HepG2 (cell line): ENCODE data around the gene SLC4A11. TPM values are rescaled to one million over a fixed set of nuclear protein-coding genes. Genes with fewer than 3 reads are reported as not detected.

Experiments used
- AHR ChIP-seq: IDR thresholded peaks from 2 replicates; pipeline ENCODE4 v1.6.1; 2018; ENCODE audit warnings: missing genetic modification reagents, missing compliant biosample characterization
- ATF6 ChIP-seq: sonication (generic); formaldehyde crosslinking; conservative IDR thresholded peaks from 2 replicates; pipeline ENCODE4 v1.4.0; 2020; ENCODE audit warnings: missing genetic modification reagents
- EED ChIP-seq: sonication (generic); formaldehyde crosslinking; IDR thresholded peaks from 2 replicates; pipeline ENCODE4 v1.5.0; 2020; ENCODE audit warnings: mild to moderate bottlenecking, missing genetic modification reagents
- IRF9 ChIP-seq: sonication (generic); formaldehyde crosslinking; IDR thresholded peaks from 2 replicates; pipeline ENCODE4 v1.8.0; 2022; ENCODE audit warnings: missing genetic modification reagents, mild to moderate bottlenecking, borderline replicate concordance
- MXD4 ChIP-seq: IDR thresholded peaks from 2 replicates; pipeline ENCODE4 v1.6.1; 2016; ENCODE audit warnings: mild to moderate bottlenecking, missing biosample characterization, missing genetic modification reagents
- PATZ1 ChIP-seq: sonication (generic); formaldehyde crosslinking; IDR thresholded peaks from 2 replicates; pipeline ENCODE4 v1.4.0; 2020; ENCODE audit warnings: missing genetic modification reagents
- SNAI1 ChIP-seq: sonication (generic); formaldehyde crosslinking; IDR thresholded peaks from 2 replicates; pipeline ENCODE4 v1.5.0; 2020; ENCODE audit warnings: mild to moderate bottlenecking, missing genetic modification reagents, borderline replicate concordance
- SP5 ChIP-seq: IDR thresholded peaks from 2 replicates; pipeline ENCODE4 v1.6.1; 2016; ENCODE audit warnings: low read depth, borderline replicate concordance
- SRSF1 ChIP-seq: fragments of 200-400 bp; formaldehyde crosslinking; optimal IDR thresholded peaks from 2 replicates; pipeline ENCODE3; 2017; ENCODE audit warnings: mild to moderate bottlenecking, low read depth, low read length, moderate library complexity
- ZC3H13 ChIP-seq: sonication (generic); formaldehyde crosslinking; IDR thresholded peaks from 2 replicates; pipeline ENCODE4 v1.8.1; 2023; ENCODE audit warnings: mild to moderate bottlenecking, missing genetic modification reagents, moderate library complexity
- ZMAT3 ChIP-seq: sonication (generic); formaldehyde crosslinking; conservative IDR thresholded peaks from 2 replicates; pipeline ENCODE4 v1.7.0; 2021; ENCODE audit warnings: missing genetic modification reagents
- ZNF205 ChIP-seq: IDR thresholded peaks from 2 replicates; pipeline ENCODE4 v1.6.1; 2018; ENCODE audit warnings: missing biosample characterization, missing genetic modification reagents
- ZNF274 ChIP-seq: sonication (generic); formaldehyde crosslinking; IDR thresholded peaks from 2 replicates; pipeline ENCODE4 v1.5.1; 2020; ENCODE audit warnings: mild to moderate bottlenecking, missing genetic modification reagents
- ZNF343 ChIP-seq: sonication (generic); formaldehyde crosslinking; IDR thresholded peaks from 2 replicates; pipeline ENCODE4 v1.4.0; 2020; ENCODE audit warnings: mild to moderate bottlenecking, missing genetic modification reagents
- ZNF362 ChIP-seq: sonication (generic); formaldehyde crosslinking; IDR thresholded peaks from 2 replicates; pipeline ENCODE4 v1.4.0; 2020; ENCODE audit warnings: missing genetic modification reagents, mild to moderate bottlenecking, borderline replicate concordance
- ZNF607 ChIP-seq: sonication (generic); formaldehyde crosslinking; IDR thresholded peaks from 2 replicates; pipeline ENCODE4 v1.5.1; 2020; ENCODE audit warnings: missing genetic modification reagents, mild to moderate bottlenecking, borderline replicate concordance
- ZNF629 ChIP-seq: sonication (generic); formaldehyde crosslinking; conservative IDR thresholded peaks from 2 replicates; pipeline ENCODE4 v1.5.0; 2020; ENCODE audit warnings: missing genetic modification reagents
- ZNF687 ChIP-seq: sonication (generic); formaldehyde crosslinking; IDR thresholded peaks from 2 replicates; pipeline ENCODE4 v1.5.1; 2020; ENCODE audit warnings: mild to moderate bottlenecking, missing genetic modification reagents, moderate library complexity
- ZNF879 ChIP-seq: sonication (generic); formaldehyde crosslinking; IDR thresholded peaks from 2 replicates; pipeline ENCODE4 v1.8.1; 2023; ENCODE audit warnings: missing genetic modification reagents
- ZNF883 ChIP-seq: sonication (generic); formaldehyde crosslinking; IDR thresholded peaks from 2 replicates; pipeline ENCODE4 v1.5.1; 2020; ENCODE audit warnings: mild to moderate bottlenecking, missing genetic modification reagents; ENCODE audit errors: not compliant biosample characterization
- ZSCAN25 ChIP-seq: sonication (generic); formaldehyde crosslinking; IDR thresholded peaks from 2 replicates; pipeline ENCODE4 v1.8.0; 2022; ENCODE audit warnings: mild to moderate bottlenecking, missing genetic modification reagents
- polyA plus RNA-seq, 8 experiments: library from polyadenylated mRNA; depleted of rRNA in 3 of 8; stranded (reverse) in 7 of 8; unstranded in 1 of 8; fragments of >200 nt; fragmentation: Illumina TruSeq in 4 of 8; extraction: Trizol in 4 of 8; gene quantifications; 2 replicates each; pipeline versions ENCODE4 v1.2.1 to v1.2.3, GENCODE V29; 2011 to 2016; ENCODE audit warnings: low read depth in 4 of 8, missing spikeins in 1 of 8, mixed read lengths in 1 of 8; ENCODE audit not compliant: insufficient read depth in 1 of 8
- total RNA-seq, 5 experiments: library from RNA; depleted of rRNA; stranded (reverse); fragments of >200 nt; fragmentation: Illumina TruSeq; extraction: Trizol; gene quantifications; 2 replicates each; pipeline ENCODE4 v1.2.3, GENCODE V29; 2016; ENCODE audit warnings: low read depth in 1 of 5

The SLC4A11 gene
- total and polyA plus RNA-seq, 2 of the 13 experiments (the other 11 are each of a cell fraction or from before 2014, with no cell fraction given), result 3.9 to 27.0 TPM

GRCh38 chr20:3226093-3226492 is 12.9 kb downstream of the SLC4A11 start (continued):
- TF ChIP-seq IRF9 (0 out of 2 replicates have a peak, but pooled peaks have one; percentile 1), ZMAT3 (CRISPR knock-in tag) (no peak), SRSF1 (no peak), EED (CRISPR knock-in tag) (no peak), ZNF607 (no peak), ZNF362 (CRISPR knock-in tag) (no peak), ZNF879 (CRISPR knock-in tag) (0 out of 2 replicates have a peak, but pooled peaks have one; percentile 15), ZSCAN25 (CRISPR knock-in tag) (no peak), ZNF629 (CRISPR knock-in tag) (no peak), AHR (CRISPR knock-in tag) (no peak), ZNF343 (CRISPR knock-in tag) (no peak), ZNF687 (CRISPR knock-in tag) (peak; percentile 18; the same call in 1 of the 2 replicates), SP5 (no peak), ATF6 (CRISPR knock-in tag) (no peak), PATZ1 (no peak), ZNF205 (CRISPR knock-in tag) (no peak), ZNF883 (peak; percentile 32), SNAI1 (CRISPR knock-in tag) (0 out of 2 replicates have a peak, but pooled peaks have one; percentile 23), MXD4 (CRISPR knock-in tag) (no peak), ZNF274 (CRISPR knock-in tag) (0 out of 2 replicates have a peak, but pooled peaks have one; percentile 34), ZC3H13 (0 out of 2 replicates have a peak, but pooled peaks have one; percentile 39)
